Neural progenitor cell (in vitro differentiated cells): ENCODE measurements around the gene SH2B2. TPM values are rescaled to one million over a fixed set of nuclear protein-coding genes. Genes with fewer than 3 reads are reported as not detected.

ENCODE experiments used
- DNase-seq: peaks from one replicate; pipeline ENCODE4 v3.0.0-alpha.2; 2016; ENCODE audit warnings: low spot score
- H2AFZ ChIP-seq: fragments of 200-600 bp; sonication (generic); replicated peaks from 2 replicates; pipeline ENCODE4 v1.6.1; 2016; ENCODE audit warnings: antibody characterized with exemption
- H3F3A ChIP-seq: fragments of 200-600 bp; sonication (generic); 2 replicates; pipeline ENCODE4 v1.6.1; 2016; ENCODE audit warnings: antibody characterized with exemption, low read depth
- H3K27ac ChIP-seq: fragments of 200-600 bp; sonication (generic); 2 replicates; pipeline ENCODE4 v1.5.1; 2016; ENCODE audit warnings: mild to moderate bottlenecking
- H3K27me3 ChIP-seq: fragments of 200-600 bp; sonication (generic); 2 replicates; pipeline ENCODE4 v1.6.1; 2016; ENCODE audit warnings: mild to moderate bottlenecking, moderate library complexity
- H3K36me3 ChIP-seq: fragments of 200-600 bp; sonication (generic); 2 replicates; pipeline ENCODE4 v1.5.1; 2016
- H3K4me1 ChIP-seq: fragments of 200-600 bp; sonication (generic); 2 replicates; pipeline ENCODE4 v1.6.1; 2016; ENCODE audit warnings: mixed run types
- H3K4me2 ChIP-seq: fragments of 200-600 bp; sonication (generic); 2 replicates; pipeline ENCODE4 v1.6.1; 2016
- H3K4me3 ChIP-seq: fragments of 200-600 bp; sonication (generic); 2 replicates; pipeline ENCODE4 v1.5.1; 2016
- H3K79me2 ChIP-seq: fragments of 200-600 bp; sonication (generic); 2 replicates; pipeline ENCODE4 v1.6.1; 2016; ENCODE audit warnings: low read depth
- H3K9ac ChIP-seq: fragments of 200-600 bp; sonication (generic); 2 replicates; pipeline ENCODE4 v1.6.1; 2016
- H3K9me3 ChIP-seq: fragments of 200-600 bp; sonication (generic); 2 replicates; pipeline ENCODE4 v1.5.1; 2016; ENCODE audit warnings: low read depth
- H4K20me1 ChIP-seq: fragments of 200-600 bp; sonication (generic); 2 replicates; pipeline ENCODE4 v1.6.1; 2016; ENCODE audit warnings: low read depth
- H3K27ac Mint-ChIP-seq: 3 replicates; pipeline ENCODE4 v1.8.0; 2021; ENCODE audit warnings: mixed read lengths
- H3K27me3 Mint-ChIP-seq: 2 replicates; pipeline ENCODE4 v1.8.0; 2022; ENCODE audit warnings: low read depth, mild to moderate bottlenecking, inconsistent platforms, moderate library complexity, mixed read lengths; ENCODE audit not compliant: insufficient read depth
- H3K36me3 Mint-ChIP-seq: 3 replicates; pipeline ENCODE4 v1.8.0; 2021; ENCODE audit warnings: mixed read lengths
- H3K4me1 Mint-ChIP-seq: 3 replicates; pipeline ENCODE4 v1.8.0; 2021; ENCODE audit warnings: mixed read lengths
- H3K4me3 Mint-ChIP-seq: 3 replicates; pipeline ENCODE4 v1.8.0; 2021; ENCODE audit warnings: mild to moderate bottlenecking, moderate library complexity, mixed read lengths
- H3K9me3 Mint-ChIP-seq: 3 replicates; pipeline ENCODE4 v1.8.0; 2020; ENCODE audit warnings: mixed read lengths
- CTCF ChIP-seq: fragments of 200-600 bp; sonication (generic); IDR thresholded peaks from 2 replicates; pipeline ENCODE4 v1.5.1; 2017; ENCODE audit warnings: antibody characterized with exemption, mild to moderate bottlenecking
- EZH2 ChIP-seq: fragments of 200-600 bp; sonication (generic); IDR thresholded peaks from 2 replicates; pipeline ENCODE4 v1.6.1; 2017; ENCODE audit warnings: antibody characterized with exemption, mild to moderate bottlenecking, moderate library complexity
- EZH2phosphoT487 ChIP-seq: fragments of 200-600 bp; sonication (generic); IDR thresholded peaks from 2 replicates; pipeline ENCODE4 v1.6.1; 2017; ENCODE audit warnings: antibody characterized with exemption
- total RNA-seq: library from RNA; depleted of rRNA; stranded (reverse); fragments of >200 nt; gene quantifications from 2 replicates; pipeline ENCODE4 v1.2.3, GENCODE V29; 2015; ENCODE audit warnings: low replicate concordance

Gene SH2B2
- total RNA-seq, 1 donor from 2014 or later = 2.0 TPM

- peak overlapping the region; percentile 55 for H3K4me3 Mint-ChIP-seq
- Histone ChIP-seq H3K9me3 (no peaks in the 10 kb centered on the region), H3K27ac (no peak overlapping the region), H3K4me1 (peaks cover 12% of the 10 kb centered on the region), H4K20me1 (peaks cover 87% of the 10 kb centered on the region), H3K27me3 (no peaks in the 10 kb centered on the region), H3K4me3 (no peak overlapping the region), H3K4me2 (no peak overlapping the region), H2AFZ (no peak overlapping the region), H3K79me2 (no peaks in the 10 kb centered on the region), H3K9ac (no peak overlapping the region), H3F3A (peaks cover 10% of the 10 kb centered on the region), H3K36me3 (no peaks in the 10 kb centered on the region)
- peaks cover 5% of the 10 kb centered on the region for H3K36me3 Mint-ChIP-seq
- H3K4me1 Mint-ChIP-seq = peaks cover 31% of the 10 kb centered on the region
- H3K27ac Mint-ChIP-seq = no peak overlapping the region
- no peak for DNase-seq
- TF ChIP-seq EZH2 = no peak
- TF ChIP-seq CTCF = no peak
- no peak for TF ChIP-seq EZH2phosphoT487
- H3K9me3 Mint-ChIP-seq = no peaks in the 10 kb centered on the region
- H3K27me3 Mint-ChIP-seq = peaks cover 7% of the 10 kb centered on the region
Observed at GRCh38 chr7:102291056-102291915, 4.6 kb downstream of the SH2B2 start.

DNA sequence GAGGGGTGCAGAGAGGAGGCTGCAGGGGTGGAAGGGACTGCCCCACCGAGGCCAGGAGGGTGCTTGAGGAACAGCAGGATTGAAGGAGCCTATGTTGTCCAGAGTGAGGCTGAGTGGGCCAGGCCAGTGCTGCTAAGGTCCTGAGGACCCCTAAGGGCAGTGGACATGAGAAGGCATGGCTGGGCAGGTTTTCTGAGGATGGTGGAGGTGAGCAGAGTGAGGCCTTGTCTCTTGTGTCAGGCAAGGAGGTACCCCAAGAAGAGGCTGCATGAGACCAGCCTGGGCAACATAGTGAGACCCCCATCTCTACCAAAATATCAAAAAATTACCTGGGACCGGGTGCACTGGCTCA lies 5.2 kb downstream of the SH2B2 start:
- H3K4me3 Mint-ChIP-seq = no peak overlapping the region
- TF ChIP-seq EZH2 = no peak
- TF ChIP-seq CTCF = no peak
- no peak for TF ChIP-seq EZH2phosphoT487
- no peaks in the 10 kb centered on the region for H3K36me3 ChIP-seq
- H2AFZ ChIP-seq = no peak overlapping the region
- no peak overlapping the region for H3K4me3 ChIP-seq
- H3K9ac ChIP-seq = no peak overlapping the region
- H3K4me1 ChIP-seq = peaks cover 12% of the 10 kb centered on the region
- H3K9me3 ChIP-seq = no peaks in the 10 kb centered on the region
- no peak overlapping the region for H3K27ac Mint-ChIP-seq
- no peak for DNase-seq
- H3K27ac ChIP-seq = no peak overlapping the region
- peaks cover 93% of the 10 kb centered on the region for H4K20me1 ChIP-seq
- no peaks in the 10 kb centered on the region for H3K9me3 Mint-ChIP-seq
- peaks cover 5% of the 10 kb centered on the region for H3K36me3 Mint-ChIP-seq
- no peak overlapping the region for H3K4me2 ChIP-seq
- H3F3A ChIP-seq = peaks cover 10% of the 10 kb centered on the region
- H3K4me1 Mint-ChIP-seq = peaks cover 34% of the 10 kb centered on the region
- H3K27me3 Mint-ChIP-seq = peaks cover 7% of the 10 kb centered on the region
- no peaks in the 10 kb centered on the region for H3K79me2 ChIP-seq
- H3K27me3 ChIP-seq = no peaks in the 10 kb centered on the region

DNA sequence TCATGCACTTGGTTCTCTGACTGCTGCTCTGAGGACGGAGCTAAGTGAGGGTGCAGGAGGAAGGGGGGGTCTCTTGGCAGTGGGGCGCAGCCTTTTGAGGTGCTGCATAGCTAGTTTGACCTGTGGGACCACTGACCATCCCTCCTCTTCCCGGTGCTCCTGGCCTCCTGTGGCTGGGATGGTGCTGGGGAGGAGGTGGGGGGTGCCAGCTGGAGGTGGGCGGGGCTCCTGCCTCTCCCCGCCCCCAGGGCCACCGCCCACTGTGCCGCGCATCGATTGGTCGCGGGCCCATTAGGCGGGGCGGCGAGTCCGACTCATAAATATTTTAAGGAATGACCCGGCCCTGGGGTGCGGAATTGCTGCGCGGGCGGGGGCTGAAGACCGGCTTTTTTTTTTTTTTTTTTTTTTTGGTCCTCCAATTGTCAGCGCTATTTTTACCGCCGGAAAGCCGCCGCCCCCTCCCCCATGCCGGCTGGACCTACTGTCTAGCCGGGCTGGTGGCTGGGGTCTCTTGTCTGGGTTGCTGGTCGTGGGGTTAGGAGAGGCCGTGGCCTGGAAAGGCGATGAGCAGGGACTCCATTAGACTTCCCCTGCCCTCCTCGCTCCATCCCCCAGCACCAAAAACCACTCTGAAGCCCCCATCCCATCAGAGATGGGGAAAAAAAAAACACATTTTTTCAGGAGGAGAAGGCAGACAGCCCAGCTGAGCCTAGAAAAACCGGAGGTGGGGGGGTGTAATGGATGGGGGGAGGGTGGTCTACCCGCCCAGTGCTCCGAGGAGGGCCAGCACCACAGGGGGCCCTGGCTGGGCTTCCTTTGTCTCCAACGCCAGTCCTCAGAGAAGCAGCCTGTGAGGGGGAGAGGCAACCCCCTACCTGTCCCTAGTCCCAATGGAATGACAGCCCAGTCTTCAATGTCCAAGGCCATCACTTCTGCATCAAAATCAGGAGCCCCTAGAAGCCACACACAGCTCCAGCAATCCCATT lies 6.4 kb downstream of the SH2B2 start:
- H3K4me3 ChIP-seq = peak overlapping the region; percentile 39
- no peak for DNase-seq
- H2AFZ ChIP-seq = no peak overlapping the region
- H3K9ac ChIP-seq = no peak overlapping the region
- no peaks in the 10 kb centered on the region for H3K27me3 ChIP-seq
- Mint-ChIP-seq H3K27ac (no peak overlapping the region), H3K4me3 (no peak overlapping the region), H3K4me1 (peaks cover 33% of the 10 kb centered on the region), H3K9me3 (no peaks in the 10 kb centered on the region), H3K27me3 (peaks cover 7% of the 10 kb centered on the region), H3K36me3 (peaks cover 5% of the 10 kb centered on the region)
- H3K4me1 ChIP-seq = peaks cover 9% of the 10 kb centered on the region
- H3K36me3 ChIP-seq = no peaks in the 10 kb centered on the region
- TF ChIP-seq CTCF = no peak
- H3K27ac ChIP-seq = no peak overlapping the region
- H3K4me2 ChIP-seq = peak overlapping the region; percentile 74
- H3K9me3 ChIP-seq = no peaks in the 10 kb centered on the region
- H4K20me1 ChIP-seq = peaks cover 92% of the 10 kb centered on the region
- peaks cover 5% of the 10 kb centered on the region for H3F3A ChIP-seq
- no peaks in the 10 kb centered on the region for H3K79me2 ChIP-seq
